HG03575 (cell line): ENCODE measurements around the gene SLC25A34.
"Not testable (repeated sequence)": the region's sequence is repeated elsewhere in the genome, so short reads cannot be mapped to it uniquely, and the experiment has no call there.

ENCODE experiments used
- ATAC-seq: cut with Tn5 transposase; IDR thresholded peaks from one replicate; pipeline ENCODE4 v1.9.1; 2021; ENCODE audit not compliant: unreplicated experiment, insufficient number of reproducible peaks, low FRiP score; ENCODE audit errors: extremely low read depth

Gene SLC25A34

DNA sequence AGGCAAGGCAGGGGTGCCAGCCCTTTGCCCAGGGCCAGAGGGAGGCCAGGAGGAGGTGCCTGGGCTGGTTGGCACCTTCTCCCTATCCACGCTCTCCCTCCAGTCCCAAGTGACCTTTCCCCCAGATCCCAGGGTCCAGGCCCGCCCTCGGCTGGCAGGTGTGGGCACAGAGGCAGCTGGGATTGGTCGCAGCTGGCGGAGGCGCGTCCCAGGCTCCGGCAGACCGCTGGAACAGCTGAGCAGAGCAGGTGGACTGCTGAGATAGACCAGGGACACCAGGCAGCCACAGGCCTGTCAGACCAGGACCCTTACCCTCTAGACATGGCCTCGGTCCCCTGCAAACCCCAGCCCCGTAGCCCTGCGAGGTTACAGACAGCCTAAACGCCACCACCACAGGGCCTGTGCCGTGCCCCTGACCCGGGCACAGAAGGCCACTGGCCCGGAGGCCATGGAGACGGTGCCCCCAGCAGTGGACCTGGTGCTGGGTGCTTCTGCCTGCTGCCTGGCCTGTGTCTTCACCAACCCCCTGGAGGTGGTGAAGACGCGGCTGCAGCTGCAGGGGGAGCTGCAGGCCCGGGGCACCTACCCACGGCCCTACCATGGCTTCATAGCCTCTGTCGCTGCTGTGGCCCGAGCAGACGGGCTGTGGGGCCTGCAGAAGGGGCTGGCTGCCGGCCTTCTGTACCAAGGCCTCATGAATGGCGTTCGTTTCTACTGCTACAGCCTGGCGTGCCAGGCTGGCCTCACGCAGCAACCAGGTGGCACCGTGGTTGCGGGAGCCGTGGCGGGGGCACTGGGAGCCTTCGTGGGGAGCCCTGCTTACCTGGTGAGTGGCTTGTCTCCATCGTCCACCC, at the start of gene SLC25A34:
TSS of gene SLC25A34 (plus strand) at position 221 of the 854 bp plus-strand sequence. CDS start at position 449, 228 bp downstream.
- ATAC-seq, result no peak

DNA sequence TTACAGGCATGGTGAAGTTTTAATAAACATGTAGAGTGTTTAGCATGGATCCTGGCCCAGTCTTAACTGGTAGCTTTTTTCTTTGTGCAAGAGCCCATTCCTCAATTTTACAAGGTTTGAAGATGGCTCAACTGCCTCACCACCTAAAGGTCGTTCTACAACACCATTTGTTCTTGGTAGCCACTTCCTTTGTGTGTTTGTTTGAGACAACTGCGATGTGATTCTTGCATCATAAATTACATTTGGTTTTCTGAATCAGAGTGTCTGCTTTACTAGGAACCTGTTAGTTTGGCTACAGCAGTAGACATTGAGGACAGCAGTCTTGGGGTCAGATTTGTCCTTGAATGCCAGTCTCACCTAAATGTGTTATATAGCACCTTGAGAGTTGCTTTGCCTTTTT, 48.6 kb upstream of the SLC25A34 start:
- ATAC-seq, result no peak

DNA sequence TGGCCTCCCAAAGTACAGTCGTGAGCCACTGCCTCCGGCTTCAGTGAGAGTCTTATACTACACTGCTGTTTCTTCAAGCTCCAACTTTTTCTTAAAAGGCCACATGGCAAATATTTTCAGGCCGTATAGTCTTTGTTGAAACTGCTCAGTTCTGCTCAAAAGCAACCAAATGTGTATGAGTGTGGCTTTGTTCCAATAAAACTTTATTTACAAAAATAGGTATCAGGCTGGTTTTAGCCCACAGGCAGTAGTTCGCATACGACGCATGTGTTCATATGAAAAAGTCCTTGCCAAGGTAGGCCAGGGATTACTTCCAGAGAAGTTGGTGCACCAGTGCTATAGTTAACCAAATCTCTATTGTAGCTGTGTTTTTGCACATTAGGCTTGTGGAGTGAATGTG, 45.7 kb upstream of the SLC25A34 start:
- ATAC-seq, result no peak

DNA sequence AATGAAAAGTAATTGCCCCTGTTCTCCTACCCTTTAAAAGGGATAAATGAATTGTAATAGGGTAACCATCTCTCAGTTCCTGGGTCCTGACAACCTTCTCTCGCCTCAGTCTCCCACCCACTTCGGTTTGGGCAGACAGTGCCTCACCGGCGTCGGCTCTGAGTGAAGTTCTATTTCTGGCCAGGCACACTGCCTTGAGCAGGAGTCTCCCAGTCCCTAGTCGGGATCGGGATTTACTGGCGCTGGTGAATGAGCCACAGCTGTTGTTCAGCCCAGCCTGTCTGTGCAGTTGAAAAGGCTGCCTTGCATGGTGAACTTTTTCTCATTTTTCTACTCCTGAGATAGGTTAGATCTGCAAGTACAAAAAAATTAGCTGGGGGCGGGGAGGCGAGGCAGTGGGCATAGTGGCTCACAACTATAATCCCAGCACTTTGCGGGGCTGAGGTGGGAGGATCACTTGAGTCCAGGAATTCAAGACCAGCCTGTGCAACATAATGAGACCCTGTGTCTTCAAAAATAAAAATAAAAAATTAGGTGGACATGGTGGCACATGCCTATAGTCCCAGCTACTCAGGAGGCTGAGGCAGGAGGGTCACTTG, 44.5 kb upstream of the SLC25A34 start:
- no peak for ATAC-seq

DNA sequence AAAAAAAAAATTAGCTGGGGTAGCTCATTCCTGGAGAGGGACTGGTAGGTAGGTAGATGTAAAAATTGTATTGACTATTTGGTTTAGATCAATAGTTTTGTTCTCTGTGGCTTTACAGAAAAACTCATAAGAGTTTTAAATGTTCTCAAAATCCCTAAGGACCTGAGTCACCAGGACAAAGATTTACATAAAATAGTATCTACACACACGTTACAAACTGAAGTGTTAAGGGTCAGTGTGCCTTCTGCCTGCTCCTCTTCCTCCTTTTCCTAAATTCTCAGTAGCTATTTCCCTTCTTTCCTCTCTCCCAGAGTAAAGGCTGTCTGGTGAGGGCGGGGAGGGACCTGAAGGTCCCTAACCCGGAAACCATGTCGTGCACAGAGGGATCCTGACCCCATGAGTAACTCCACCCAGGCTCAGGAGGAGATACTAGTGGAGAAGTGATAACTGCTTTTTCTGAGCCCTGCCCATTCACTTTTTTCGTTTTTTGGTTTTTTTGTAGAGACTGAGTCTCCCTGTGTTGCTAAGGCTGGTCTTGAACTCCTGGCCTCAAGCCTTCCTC, 43.9 kb upstream of the SLC25A34 start:
- ATAC-seq, result no peak

DNA sequence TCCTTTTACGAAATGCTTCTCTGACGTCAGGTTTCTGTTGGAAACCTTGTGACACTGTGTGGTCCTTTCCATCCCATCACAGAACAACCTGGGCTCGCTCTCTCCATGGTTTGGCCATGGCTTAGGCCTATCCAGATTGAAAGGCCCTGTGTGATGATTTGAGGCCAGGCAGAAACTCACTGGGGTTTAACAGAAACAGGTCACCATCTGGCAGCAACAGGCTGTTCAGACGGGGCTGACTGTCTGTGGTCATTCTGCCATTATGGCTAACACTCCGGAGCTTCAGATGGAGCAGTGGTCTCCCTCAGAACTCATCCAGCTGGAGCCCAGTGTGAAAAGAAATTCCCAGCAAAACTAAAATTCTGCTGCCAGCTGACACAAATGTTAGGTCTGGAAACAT, 42.7 kb upstream of the SLC25A34 start:
- ATAC-seq, result no peak

DNA sequence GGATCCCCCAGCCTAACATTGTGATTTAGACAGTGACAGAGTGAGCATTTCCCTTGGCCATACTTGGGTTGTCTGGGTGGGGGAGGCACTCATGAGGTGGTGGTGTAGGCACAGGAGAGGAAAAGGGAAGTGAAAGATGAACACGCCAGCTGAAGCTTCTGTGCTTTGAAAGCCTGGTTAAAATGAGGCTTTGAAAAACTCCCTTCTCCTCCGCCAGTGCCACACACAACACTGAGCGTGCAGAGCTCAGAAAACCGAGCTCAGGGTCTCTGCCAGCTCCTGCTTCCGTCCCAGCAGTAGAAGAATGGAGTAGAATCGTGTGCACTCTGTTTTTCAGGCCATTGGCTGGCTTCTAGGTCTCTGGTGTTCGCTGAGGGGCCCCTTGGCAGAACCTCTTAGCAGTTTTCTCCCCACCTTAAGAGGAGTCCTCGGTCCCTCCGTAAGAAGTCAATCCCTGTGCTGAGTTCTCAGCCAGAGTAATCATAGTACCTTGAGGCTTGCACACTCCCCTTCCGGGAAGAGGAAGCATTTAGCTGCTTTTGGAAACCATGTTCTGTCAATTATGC, 39.0 kb upstream of the SLC25A34 start:
- peak; percentile 71 for ATAC-seq

DNA sequence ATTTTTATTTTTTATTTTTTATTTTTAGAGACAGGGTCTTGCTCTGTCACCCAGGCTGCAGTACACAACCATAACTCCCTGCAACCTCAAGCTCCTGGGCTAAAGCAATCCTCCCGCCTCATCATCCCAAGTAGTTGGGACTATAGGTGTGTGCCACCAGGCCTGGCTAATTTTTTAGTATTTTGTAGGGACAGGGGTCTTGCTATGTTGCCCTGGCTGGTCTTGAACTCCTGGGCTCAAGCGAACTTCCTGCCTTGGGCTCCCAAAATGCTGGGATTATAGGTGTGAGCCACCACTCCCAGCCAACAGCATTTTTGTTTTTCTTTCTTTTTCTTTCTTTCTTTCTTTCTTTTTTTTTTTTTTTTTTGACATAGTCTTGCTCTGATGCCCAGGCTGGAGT, 37.9 kb upstream of the SLC25A34 start:
- no peak for ATAC-seq

DNA sequence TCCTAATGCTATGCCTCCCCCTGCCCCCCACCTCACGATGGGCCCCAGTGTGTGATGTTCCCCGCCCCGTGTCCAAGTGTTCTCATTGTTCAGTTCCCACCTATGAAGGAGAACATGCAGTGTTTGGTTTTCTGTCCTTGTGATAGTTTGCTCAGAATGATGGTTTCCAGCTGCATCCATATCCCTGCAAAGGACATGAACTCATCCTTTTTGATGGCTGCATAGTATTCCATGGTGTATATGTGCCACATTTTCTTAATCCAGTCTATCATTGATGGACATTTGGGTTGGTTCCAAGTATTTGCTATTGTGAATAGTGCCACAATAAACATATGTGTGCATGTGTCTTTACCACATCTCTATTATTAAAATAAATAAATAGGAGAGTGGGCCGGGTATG, 36.7 kb upstream of the SLC25A34 start:
- not testable (repeated sequence) for ATAC-seq

DNA sequence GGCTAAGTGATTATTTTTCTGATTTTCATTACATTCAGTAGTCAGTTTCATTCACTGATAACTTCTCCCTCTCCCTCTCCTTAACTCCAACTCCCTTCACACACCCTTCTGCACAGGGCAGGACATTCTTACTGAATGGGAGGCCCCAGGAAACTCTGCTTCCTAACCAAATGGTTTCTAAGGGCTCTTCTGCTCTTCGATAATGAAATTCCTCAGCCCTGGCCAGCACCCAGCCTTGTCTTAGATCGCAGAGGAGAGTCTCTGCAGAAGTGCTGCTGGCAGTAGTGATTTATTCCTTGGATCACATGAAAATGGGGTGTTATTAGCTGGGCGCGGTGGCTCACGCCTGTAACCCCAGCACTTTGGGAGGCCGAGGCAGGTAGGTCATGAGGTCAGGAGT, 35.5 kb upstream of the SLC25A34 start:
- no peak for ATAC-seq

DNA sequence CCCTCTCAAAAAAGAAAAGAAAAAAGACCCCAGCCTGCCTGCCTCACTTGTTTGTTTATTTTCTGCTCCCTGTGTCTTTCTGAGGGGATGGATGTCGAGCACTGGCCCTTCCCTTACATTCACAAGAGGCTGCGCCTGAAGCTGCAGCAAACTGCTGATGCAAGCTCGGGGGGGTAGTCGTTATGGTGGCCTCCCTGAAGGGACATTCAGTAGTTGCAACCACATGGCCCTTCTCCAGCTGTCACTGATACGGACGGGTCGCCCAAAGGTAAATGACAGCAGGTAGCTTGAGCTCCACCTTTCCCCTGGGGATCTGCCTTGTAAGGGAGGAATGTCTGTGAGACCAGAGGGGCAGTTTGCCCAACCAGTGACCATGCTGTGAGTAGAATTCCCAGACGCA, 34.3 kb upstream of the SLC25A34 start:
- ATAC-seq, result no peak

DNA sequence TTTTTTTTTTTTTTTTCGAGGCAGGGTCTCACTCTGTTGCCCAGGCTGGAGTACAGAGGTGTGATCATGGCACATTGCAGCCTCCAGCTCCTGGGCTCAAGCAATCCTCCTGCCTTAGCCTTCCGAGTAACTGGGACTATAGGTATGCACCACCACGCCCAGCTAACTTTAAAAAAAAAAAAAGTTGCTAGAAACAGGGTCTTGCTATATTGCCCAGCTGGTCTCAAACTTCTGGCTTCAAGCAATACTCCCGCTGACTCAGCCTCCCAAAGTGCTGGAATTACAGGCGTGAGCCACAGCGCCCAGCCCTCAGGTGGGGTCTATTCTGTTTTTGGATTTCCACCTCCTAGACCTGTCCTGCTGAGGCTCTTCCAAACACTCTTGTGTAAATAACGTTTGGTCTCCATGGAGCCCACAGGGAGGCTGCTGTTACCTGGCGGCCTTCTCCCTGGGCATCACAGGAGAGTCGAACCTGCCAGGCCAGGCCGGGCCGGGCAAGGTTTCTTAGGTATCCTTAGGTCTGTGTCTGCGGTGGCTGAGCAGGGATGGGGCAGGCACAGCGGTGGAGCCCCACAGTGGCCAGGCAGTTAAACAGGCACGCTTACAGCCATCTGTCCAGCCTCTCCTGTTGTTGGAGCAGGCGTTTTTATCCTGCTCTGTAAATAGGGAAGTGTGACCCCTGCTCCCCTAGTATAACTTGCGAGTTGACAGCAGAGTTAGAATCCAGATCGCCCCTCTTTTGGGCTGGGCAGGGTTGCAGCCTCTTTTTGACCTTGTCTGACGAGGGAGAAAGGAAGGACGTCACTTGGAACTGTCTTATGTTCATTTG, 33.1 kb upstream of the SLC25A34 start:
- ATAC-seq, result no peak

DNA sequence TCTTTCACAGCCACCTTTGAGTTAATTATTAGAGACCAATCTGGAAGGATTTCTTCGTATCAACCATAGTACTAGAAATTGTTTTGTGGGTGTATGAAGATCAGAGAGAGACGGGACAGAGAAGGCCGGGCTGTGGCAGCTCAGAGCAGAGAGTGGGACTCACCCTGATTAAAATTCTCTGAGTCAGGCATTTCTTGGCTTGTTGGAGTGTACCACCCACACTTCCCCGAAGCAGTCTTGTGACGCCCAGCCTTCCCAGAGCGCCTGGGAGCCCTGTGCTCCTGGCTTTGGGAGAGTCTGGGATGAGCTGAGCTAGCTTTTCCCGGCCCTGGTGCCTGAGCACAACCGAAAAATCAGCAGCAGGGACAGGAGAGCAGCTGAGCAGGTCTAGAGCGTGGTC, 32.5 kb upstream of the SLC25A34 start:
- ATAC-seq, result no peak

DNA sequence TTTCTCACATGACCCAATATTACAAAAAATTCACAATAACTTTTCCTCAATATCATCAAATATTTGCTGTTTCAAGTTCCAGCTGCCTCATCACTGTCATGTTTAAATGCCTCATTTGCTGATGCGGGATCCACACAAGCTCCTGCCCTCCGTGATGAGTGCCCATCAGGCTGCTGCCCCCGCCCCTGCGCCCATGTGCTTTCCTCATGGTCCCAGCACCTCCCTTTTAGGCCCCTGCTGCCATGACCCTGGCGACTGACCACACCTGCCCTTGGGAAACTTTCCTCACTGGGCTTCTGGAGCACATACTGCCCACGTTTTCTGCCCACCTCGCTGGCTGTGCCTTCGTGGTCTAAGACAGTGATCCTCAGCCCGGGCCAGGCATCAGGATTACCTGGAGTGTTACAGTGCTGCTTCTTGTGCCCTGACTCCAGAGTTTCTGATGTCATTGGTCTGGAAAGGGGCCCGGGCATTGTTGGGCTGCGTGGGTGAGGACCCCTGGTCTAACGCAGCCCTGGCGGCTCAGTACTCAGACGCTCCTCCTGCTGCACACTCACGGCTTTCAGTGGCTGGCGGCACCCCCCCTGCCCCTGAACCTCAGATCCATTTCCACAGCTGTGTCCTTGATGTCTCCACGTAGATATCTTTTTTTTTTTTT, 31.4 kb upstream of the SLC25A34 start:
- no peak for ATAC-seq

DNA sequence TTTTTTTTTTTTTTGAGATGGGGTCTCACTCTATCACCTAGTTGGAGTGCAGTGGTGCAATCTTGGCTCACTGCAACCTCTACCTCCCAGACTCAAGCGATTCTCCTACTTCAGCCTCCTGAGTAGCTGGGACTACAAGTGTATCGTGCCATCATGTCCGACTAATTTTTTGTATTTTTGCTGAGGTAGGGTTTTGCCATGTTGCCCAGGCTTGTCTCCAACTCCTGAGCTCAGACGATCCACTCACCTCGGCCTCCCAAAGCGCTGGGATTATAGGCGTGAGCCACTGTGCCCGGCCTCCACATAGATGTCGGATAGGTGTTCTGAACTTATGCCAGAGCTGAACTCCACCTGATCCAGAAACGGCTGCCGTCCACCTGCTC, 30.9 kb upstream of the SLC25A34 start:
- ATAC-seq, result no peak

DNA sequence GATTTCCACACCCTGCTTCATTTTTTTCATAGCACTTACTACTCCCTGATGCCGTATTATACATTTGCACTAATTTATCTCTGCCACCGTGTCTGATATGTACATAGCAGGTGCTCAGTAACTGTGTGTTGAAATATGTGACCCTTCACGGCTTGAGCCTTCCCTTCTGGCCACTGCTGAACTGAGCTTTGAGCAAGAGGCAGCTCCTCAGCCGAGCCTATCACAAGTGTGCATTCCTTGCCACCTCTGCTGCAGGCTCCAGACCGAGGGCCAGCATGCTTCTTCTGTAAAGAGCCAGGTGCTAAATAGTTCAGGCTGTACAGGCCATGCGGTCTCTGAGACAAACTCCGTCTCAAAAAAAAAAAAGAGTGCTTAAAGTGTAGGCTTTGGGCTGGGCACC, 29.3 kb upstream of the SLC25A34 start:
- ATAC-seq, result no peak

DNA sequence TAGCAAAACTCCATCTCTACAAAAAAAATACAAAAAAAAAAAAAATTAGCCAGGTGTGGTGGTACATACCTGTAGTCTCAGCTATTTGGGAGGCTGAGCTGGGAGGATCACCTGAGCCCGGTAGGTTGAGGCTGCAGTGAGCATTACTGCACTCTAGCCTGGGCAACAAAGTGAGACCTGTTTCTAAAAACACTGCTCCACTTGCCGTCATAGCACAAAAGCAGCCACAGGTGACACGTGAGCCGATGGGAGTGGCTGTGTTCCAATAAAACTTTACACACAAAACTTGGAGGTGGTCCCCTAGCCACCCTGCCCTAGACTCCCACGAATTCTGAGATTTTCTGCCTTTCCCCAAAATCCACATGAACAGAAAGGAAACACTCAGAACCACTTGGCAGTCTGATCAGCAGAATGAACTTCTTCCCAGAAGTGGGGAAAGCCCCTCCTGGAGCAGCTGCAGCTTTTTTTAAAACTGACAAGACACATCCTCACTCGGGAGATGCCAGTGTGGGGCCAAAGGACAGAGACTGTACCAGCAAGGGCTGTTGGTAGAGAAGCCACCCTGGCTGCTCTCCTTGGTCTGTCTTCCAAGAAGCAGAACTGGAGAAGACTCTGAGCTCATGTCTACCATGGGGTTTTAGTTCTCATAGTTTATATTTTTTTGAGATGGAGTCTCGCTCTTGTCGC, 28.7 kb upstream of the SLC25A34 start:
- no peak for ATAC-seq

DNA sequence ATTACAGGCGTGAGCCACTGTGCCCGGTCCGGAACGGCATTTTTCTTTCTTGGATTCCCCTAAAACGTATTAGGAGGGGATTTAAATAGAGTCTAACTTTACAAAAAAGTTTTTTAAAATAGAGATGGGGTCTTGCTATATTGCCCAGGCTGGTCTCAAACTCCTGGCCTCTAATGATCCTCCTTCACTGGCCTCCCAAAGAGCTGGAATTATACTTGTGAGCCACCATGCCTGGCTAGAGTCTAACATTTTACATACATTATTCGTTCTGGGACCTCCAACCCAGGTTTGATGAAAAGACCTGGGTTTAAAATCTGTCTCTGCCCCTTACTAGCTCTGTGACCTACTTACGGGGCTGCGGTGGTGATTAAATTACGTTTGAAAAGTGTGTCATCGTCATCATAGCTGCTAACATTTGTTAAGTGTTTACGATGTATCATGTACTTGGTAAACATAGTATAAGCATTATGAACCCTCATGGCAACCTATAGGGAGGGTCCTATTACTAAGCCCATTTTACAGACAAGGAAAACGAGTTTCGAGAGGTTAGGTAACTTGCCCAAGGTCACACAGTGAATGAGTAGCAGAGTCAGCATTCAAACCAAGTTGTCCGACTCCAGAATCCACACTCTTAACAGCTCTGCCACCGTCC, 27.4 kb upstream of the SLC25A34 start:
- ATAC-seq, result no peak
